Activated CD8-positive, alpha-beta memory T cell treated with anti-CD3 and anti-CD28 coated beads, Interleukin-2, amount 50 U/mL, for 1 hour (primary cell): ENCODE measurements around the gene GRIN3B.

ENCODE experiments used
- DNase-seq: peaks from one replicate; pipeline ENCODE4 v3.0.0-alpha.2; 2020; ENCODE audit errors: extremely low read depth

GRIN3B gene

GRCh38 chr19:1007399-1008251 lies 7.4 kb downstream of the GRIN3B start:
- DNase-seq = no peak

GRCh38 chr19:1008268-1009040 lies 8.2 kb downstream of the GRIN3B start:
- DNase-seq = no peak

GRCh38 chr19:1009041-1009980 lies 9.1 kb downstream of the GRIN3B start:
- no peak for DNase-seq

- DNase-seq = no peak
These were observed 9.8 kb downstream of the GRIN3B start for GRCh38 chr19:1009981-1010538.

- DNase-seq = no peak
These were observed 10.6 kb downstream of the GRIN3B start for GRCh38 chr19:1010586-1011510.

GRCh38 chr19:1011831-1012333 lies 11.7 kb downstream of the GRIN3B start:
- DNase-seq = no peak

- DNase-seq = no peak
These were observed 12.1 kb downstream of the GRIN3B start for GRCh38 chr19:1012334-1012733.

- DNase-seq = no peak
These were observed 13.0 kb downstream of the GRIN3B start for GRCh38 chr19:1013218-1013617.

- no peak for DNase-seq
These were observed 14.2 kb downstream of the GRIN3B start for GRCh38 chr19:1014161-1015060.

GRCh38 chr19:1015061-1015781 lies 15.0 kb downstream of the GRIN3B start:
- no peak for DNase-seq

GRCh38 chr19:1015782-1016646 lies 15.8 kb downstream of the GRIN3B start:
- no peak for DNase-seq

- DNase-seq = no peak
These were observed 16.5 kb downstream of the GRIN3B start for GRCh38 chr19:1016647-1017114.

GRCh38 chr19:1017115-1017905 lies 17.1 kb downstream of the GRIN3B start:
- no peak for DNase-seq

- DNase-seq = no peak
These were observed 17.7 kb downstream of the GRIN3B start for GRCh38 chr19:1017906-1018305.

GRCh38 chr19:1018393-1018792 lies 18.2 kb downstream of the GRIN3B start:
- DNase-seq = no peak

GRCh38 chr19:1018932-1019615 lies 18.9 kb downstream of the GRIN3B start:
- DNase-seq = no peak
